Keratinocyte (primary cell): ENCODE results near the gene NR5A1.

Experiments
- CTCF ChIP-seq, 3 experiments: IDR thresholded peaks in 1 of 3; conservative IDR thresholded peaks in 1 of 3; optimal IDR thresholded peaks in 1 of 3; 2 replicates in 2 of 3; 3 replicates in 1 of 3; pipeline versions ENCODE3 to v1.5.1; 2011; ENCODE audit warnings: low read length in 3 of 3, mild to moderate bottlenecking in 3 of 3, moderate library complexity in 2 of 3, control low read depth in 1 of 3, inconsistent platforms in 1 of 3; ENCODE audit not compliant: insufficient read depth in 2 of 3; ENCODE audit errors: extremely low read depth in 1 of 3
- EZH2 ChIP-seq: IDR thresholded peaks from one replicate; pipeline ENCODE4 v1.6.1; 2012; ENCODE audit warnings: inconsistent platforms, mild to moderate bottlenecking, low read length, moderate library complexity

- TF ChIP-seq CTCF (optimal IDR thresholded peaks at IDR 0.05 in 1 of 3, IDR thresholded peaks at IDR 0.05 in 1 of 3, conservative IDR thresholded peaks at IDR 0.05 in 1 of 3; ENCODE audit: extremely low read depth in 1 of 3, insufficient read depth in 2 of 3, low read length in 3 of 3): no peak
- no peak for TF ChIP-seq EZH2
Observed at GRCh38 chr9:124553738-124554137, 46.5 kb upstream of the NR5A1 start.
